ENCODE results near the gene RALGPS2.

- TF ChIP-seq EP300 (IDR thresholded peaks at IDR 0.05) (no peak), CTCF (IDR thresholded peaks at IDR 0.05) (no peak), POLR2A (IDR thresholded peaks at IDR 0.05) (no peak)
Observed at GRCh38 chr1:178713259-178713658, 11.8 kb upstream of the RALGPS2 start.

Measured in tibial nerve (tissue), 4 donors.